MM.1S (cell line): Measurements from ENCODE around the gene HOXD11.

Experiments used
- EZH2 ChIP-seq: fragments of 300-600 bp; sonication (generic); optimal IDR thresholded peaks from 2 replicates; pipeline ENCODE3; 2017; ENCODE audit warnings: low read depth, mild to moderate bottlenecking, antibody characterized with exemption, low read length, mixed read lengths
- EZH2phosphoT487 ChIP-seq: fragments of 300-600 bp; sonication (generic); IDR thresholded peaks from 2 replicates; pipeline ENCODE4 v1.6.1; 2018; ENCODE audit warnings: antibody characterized with exemption, low read length
- TF ChIP-seq, protein P1 (sequence below): fragments of 300-600 bp; sonication (generic); IDR thresholded peaks from 2 replicates; pipeline ENCODE4 v1.5.1; 2016; ENCODE audit warnings: antibody characterized with exemption, low read length, mixed read lengths

GRCh38 chr2:176122052-176122682, 15.1 kb downstream of the HOXD11 start:
- TF ChIP-seq EZH2, result no peak
- TF ChIP-seq, protein P1, sequence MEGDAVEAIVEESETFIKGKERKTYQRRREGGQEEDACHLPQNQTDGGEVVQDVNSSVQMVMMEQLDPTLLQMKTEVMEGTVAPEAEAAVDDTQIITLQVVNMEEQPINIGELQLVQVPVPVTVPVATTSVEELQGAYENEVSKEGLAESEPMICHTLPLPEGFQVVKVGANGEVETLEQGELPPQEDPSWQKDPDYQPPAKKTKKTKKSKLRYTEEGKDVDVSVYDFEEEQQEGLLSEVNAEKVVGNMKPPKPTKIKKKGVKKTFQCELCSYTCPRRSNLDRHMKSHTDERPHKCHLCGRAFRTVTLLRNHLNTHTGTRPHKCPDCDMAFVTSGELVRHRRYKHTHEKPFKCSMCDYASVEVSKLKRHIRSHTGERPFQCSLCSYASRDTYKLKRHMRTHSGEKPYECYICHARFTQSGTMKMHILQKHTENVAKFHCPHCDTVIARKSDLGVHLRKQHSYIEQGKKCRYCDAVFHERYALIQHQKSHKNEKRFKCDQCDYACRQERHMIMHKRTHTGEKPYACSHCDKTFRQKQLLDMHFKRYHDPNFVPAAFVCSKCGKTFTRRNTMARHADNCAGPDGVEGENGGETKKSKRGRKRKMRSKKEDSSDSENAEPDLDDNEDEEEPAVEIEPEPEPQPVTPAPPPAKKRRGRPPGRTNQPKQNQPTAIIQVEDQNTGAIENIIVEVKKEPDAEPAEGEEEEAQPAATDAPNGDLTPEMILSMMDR, result no peak
- TF ChIP-seq EZH2phosphoT487, result no peak
